Peyer's patch (tissue), 4 donors: ENCODE measurements around the gene TPP1.

Experiments
- POLR2A ChIP-seq, 2 donors: fragments of 450-650 bp; IDR thresholded peaks; one replicate each; pipeline ENCODE4 v1.5.1; 2017; ENCODE audit warnings: antibody characterized with exemption in 2 of 2, mild to moderate bottlenecking in 2 of 2, moderate library complexity in 2 of 2
- TF ChIP-seq, protein P1 (sequence below), 6 experiments: fragments of 450-650 bp in 4 of 6; fragments of 200-600 bp in 2 of 6; sonication (generic) in 1 of 6; IDR thresholded peaks; one replicate each; pipeline ENCODE4 v1.5.1; 2017 to 2019; ENCODE audit warnings: antibody characterized with exemption in 6 of 6, mild to moderate bottlenecking in 3 of 6, moderate library complexity in 1 of 6

DNA sequence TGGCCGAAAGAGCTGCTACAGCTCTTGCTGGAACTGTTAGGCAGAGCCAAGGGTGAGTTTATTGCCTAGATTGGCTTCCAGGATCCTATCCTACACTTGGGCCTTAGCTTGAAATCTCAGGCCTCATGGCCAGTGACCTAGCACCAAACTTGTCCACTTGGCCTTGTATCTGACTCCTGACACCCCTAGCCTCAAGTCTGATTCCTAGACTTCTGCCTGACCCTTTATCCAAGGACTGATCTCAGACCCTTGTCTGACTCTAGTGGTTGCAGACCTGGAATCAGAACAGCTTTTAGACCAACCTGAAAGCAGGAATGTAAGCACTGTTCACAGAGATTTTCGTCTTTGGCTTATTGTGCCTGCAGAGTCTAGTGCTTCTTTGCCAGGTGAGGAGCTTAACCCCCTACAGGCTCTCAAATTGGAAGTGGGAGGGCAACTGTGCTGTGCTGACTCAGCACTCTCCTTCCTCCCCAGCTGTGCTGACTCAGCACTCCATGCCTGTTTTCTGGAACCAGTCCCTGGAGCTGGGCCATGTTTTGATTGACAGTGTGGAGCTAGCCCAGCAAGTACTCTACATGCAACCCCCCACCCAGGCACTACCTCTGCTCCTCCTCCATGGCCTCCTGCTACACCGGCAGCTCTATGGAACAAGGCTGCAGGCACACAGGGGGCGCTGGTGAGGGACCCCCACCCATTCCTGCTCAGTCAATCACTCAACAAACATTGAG, 50.9 kb downstream of the TPP1 start:
- TF ChIP-seq POLR2A (IDR thresholded peaks at IDR 0.05): no peak
- TF ChIP-seq, protein P1, sequence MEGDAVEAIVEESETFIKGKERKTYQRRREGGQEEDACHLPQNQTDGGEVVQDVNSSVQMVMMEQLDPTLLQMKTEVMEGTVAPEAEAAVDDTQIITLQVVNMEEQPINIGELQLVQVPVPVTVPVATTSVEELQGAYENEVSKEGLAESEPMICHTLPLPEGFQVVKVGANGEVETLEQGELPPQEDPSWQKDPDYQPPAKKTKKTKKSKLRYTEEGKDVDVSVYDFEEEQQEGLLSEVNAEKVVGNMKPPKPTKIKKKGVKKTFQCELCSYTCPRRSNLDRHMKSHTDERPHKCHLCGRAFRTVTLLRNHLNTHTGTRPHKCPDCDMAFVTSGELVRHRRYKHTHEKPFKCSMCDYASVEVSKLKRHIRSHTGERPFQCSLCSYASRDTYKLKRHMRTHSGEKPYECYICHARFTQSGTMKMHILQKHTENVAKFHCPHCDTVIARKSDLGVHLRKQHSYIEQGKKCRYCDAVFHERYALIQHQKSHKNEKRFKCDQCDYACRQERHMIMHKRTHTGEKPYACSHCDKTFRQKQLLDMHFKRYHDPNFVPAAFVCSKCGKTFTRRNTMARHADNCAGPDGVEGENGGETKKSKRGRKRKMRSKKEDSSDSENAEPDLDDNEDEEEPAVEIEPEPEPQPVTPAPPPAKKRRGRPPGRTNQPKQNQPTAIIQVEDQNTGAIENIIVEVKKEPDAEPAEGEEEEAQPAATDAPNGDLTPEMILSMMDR (IDR thresholded peaks at IDR 0.05): no peak
